Neural crest cell (in vitro differentiated cells): ENCODE measurements around the gene RAE1. TPM values are rescaled to one million over a fixed set of nuclear protein-coding genes. Genes with fewer than 3 reads are reported as not detected.

Experiments
- DNase-seq: peaks from one replicate; pipeline ENCODE4 v3.0.0; 2021; ENCODE audit warnings: low read depth, mixed read lengths, low spot score
- H3K27ac Mint-ChIP-seq: one replicate; pipeline ENCODE4 v1.8.0; 2021; ENCODE audit warnings: mild to moderate bottlenecking, mixed read lengths; ENCODE audit not compliant: unreplicated experiment
- H3K27me3 Mint-ChIP-seq: 2 replicates; pipeline ENCODE4 v1.8.0; 2021; ENCODE audit warnings: low read depth, mild to moderate bottlenecking, mixed read lengths
- H3K36me3 Mint-ChIP-seq: 2 replicates; pipeline ENCODE4 v1.8.0; 2021; ENCODE audit warnings: low read depth, mild to moderate bottlenecking, mixed read lengths
- H3K4me1 Mint-ChIP-seq: 2 replicates; pipeline ENCODE4 v1.8.0; 2021; ENCODE audit warnings: mixed read lengths
- H3K4me3 Mint-ChIP-seq: one replicate; pipeline ENCODE4 v1.8.0; 2021; ENCODE audit warnings: mild to moderate bottlenecking, mixed read lengths
- H3K9me3 Mint-ChIP-seq: 2 replicates; pipeline ENCODE4 v1.8.0; 2021; ENCODE audit warnings: mixed read lengths
- total RNA-seq: library from RNA; stranded (reverse); gene quantifications from 2 replicates; pipeline ENCODE4 v1.2.1, GENCODE V29; 2021
- TF ChIP-seq, protein P1 (sequence below): fragments of 200-600 bp; sonication (generic); conservative IDR thresholded peaks from 2 replicates; pipeline ENCODE4 v1.5.0; 2021; ENCODE audit warnings: antibody characterized with exemption, mild to moderate bottlenecking

Gene RAE1
- total RNA-seq, 1 donor from 2014 or later: 57.0 TPM

DNA sequence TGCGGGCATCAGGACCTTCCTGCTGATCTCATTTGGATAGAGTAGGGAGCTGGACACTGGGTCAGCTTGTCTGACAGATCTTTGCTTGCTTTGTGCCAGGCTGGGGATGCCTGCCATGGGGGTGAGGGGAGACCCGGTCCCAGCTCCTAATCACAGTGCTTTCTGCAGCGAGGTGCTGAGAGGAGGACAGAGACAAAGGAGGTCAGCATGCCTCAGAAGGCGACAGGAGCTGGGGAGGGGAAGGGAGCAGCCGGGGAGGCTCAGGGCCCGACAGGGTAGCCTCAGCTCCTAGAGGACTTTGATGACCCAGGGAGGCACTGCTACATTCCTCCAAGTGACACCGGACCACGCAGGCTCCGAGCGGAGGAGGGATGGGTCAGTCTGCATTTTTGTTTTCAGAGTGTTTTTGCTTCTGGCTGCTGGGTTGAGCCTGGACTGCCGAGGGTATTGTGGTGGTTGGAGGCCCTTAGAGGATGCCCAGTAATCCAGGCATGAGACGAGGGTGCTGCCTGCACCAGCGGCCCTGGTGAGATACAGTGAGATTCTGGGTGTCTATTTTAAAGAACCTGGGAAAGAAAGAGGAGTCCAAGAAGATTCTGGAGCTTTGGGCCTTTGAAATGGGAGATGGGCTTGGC lies 48.0 kb downstream of the RAE1 start:
- Mint-ChIP-seq H3K9me3 (no peaks in the 10 kb centered on the region), H3K4me3 (peak overlapping the region; percentile 68), H3K27ac (peak overlapping the region; percentile 93), H3K27me3 (no peaks in the 10 kb centered on the region), H3K36me3 (peaks cover 3% of the 10 kb centered on the region), H3K4me1 (peaks cover 34% of the 10 kb centered on the region)
- no peak for DNase-seq
- TF ChIP-seq, protein P1, sequence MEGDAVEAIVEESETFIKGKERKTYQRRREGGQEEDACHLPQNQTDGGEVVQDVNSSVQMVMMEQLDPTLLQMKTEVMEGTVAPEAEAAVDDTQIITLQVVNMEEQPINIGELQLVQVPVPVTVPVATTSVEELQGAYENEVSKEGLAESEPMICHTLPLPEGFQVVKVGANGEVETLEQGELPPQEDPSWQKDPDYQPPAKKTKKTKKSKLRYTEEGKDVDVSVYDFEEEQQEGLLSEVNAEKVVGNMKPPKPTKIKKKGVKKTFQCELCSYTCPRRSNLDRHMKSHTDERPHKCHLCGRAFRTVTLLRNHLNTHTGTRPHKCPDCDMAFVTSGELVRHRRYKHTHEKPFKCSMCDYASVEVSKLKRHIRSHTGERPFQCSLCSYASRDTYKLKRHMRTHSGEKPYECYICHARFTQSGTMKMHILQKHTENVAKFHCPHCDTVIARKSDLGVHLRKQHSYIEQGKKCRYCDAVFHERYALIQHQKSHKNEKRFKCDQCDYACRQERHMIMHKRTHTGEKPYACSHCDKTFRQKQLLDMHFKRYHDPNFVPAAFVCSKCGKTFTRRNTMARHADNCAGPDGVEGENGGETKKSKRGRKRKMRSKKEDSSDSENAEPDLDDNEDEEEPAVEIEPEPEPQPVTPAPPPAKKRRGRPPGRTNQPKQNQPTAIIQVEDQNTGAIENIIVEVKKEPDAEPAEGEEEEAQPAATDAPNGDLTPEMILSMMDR: no peak

DNA sequence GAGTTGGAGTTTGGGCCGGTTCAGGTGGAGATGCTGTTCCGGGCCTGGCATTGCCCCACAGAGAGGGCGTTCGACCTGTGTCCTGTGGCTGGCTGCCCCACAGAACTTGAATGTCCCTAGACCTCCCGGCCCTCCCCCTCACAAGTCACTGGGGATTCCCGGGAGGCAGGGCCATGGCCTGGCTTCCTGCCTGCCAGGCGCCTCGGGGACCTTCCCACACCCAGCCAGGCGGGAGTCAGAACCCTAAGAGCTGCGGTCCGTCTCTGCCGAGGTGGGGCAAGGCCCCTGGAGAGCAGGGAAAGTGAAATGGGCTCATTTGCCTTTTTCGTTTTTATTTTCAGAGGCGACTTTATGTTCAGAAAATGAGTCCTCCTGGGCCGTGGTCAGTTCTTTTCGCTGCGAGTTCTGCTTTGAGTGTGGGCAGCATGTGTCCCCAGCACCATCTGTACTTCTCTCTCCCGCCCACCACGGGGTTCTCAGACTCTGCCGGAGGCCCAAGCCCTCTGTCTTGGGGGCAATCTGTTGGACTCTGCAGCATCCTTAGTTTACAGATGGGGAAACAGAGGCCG lies 48.6 kb downstream of the RAE1 start:
- Mint-ChIP-seq H3K27ac (peak overlapping the region; percentile 93), H3K27me3 (no peaks in the 10 kb centered on the region), H3K4me3 (peak overlapping the region; percentile 68), H3K36me3 (peaks cover 3% of the 10 kb centered on the region), H3K9me3 (no peaks in the 10 kb centered on the region), H3K4me1 (peaks cover 33% of the 10 kb centered on the region)
- TF ChIP-seq, protein P1: no peak
- DNase-seq: no peak

DNA sequence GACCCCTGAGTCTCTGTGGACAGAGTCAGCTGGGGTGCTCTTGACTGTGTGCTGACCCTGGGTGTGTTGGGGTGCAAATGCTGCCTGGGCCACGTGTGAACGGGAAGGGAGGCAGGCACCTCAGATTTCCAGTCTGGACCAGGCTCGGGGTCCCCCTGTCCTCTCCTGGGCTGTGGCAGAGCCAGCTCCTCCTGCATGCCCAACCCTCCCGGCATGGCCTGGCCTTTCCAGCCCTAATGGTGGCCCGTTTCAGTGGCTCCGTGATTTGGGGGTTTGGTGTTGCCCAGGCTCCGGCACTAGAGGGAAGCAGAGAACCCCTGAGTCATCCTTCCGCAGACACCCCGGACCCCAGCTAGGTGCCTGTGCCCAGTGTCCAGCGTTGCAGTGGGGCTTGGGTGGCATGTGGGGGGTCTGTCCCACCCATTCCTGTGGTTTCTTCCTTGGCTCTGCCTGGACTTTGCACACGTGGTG lies 49.2 kb downstream of the RAE1 start:
- H3K9me3 Mint-ChIP-seq: no peaks in the 10 kb centered on the region
- peaks cover 3% of the 10 kb centered on the region for H3K36me3 Mint-ChIP-seq
- H3K4me3 Mint-ChIP-seq: no peak overlapping the region

DNA sequence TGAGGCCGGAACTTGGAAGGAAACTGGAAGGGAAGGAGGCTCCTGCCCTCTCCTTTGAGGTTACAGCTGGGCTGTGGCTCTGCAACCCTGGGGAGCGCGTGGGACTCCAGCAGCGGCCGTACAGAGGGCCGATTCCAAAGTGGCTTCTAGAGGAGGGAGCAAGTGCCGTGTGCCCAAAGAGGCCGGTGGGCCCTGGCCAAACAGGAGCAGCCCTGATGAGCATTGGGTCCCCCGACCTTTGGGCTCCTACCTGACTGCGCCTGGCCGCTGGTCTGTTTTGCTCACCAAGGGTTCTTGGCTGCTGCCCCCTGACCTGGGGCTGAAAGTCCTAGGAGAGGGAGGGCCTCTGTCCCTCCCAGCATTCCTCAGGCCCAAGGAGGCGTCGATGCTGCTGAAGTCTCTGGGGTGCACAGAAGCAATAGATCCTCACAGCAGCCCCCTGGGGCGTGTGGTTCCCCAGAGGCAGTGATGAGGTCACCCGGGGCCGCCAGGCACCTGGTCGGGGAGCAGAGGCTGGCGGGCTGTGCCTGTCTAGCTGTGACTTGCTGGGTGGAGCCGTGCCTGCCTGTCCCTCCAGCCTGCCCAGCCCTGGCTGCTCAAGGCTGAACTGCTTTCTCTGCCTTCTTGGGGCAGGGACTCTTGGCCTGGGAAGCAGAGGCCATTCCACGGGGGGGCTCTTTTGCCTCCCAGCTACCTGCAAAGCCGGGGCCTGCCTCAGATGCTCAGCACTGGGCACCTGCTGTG lies 49.9 kb downstream of the RAE1 start:
- Mint-ChIP-seq H3K27ac (peak overlapping the region; percentile 75), H3K9me3 (no peaks in the 10 kb centered on the region), H3K4me1 (peaks cover 22% of the 10 kb centered on the region)

More for the DNA sequence above, 49.2 kb downstream of the RAE1 start:
- no peaks in the 10 kb centered on the region for H3K27me3 Mint-ChIP-seq
- DNase-seq: no peak
- TF ChIP-seq, protein P1: no peak
- peak overlapping the region; percentile 75 for H3K27ac Mint-ChIP-seq
- H3K4me1 Mint-ChIP-seq: peaks cover 30% of the 10 kb centered on the region

DNA sequence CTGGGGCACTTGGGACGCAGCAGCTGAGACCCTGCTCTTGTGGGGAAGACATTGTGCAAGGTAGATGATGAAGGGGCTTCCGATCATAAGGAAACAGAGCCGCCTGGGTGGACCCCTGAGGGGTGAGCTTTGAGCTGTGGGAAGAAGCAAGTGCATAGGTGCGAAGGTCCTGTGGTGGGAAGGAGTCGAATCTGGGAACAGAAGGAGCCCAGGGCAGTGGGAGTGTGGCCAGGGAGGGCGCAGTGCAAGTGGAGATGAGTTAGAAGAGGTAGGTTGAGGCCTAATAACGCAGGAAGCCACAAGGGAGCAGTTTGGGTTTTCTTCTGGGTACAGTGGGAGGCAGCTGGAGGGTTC lies 50.5 kb downstream of the RAE1 start:
- no peaks in the 10 kb centered on the region for H3K27me3 Mint-ChIP-seq
- peak overlapping the region; percentile 43 for H3K27ac Mint-ChIP-seq
- TF ChIP-seq, protein P1: no peak
- no peaks in the 10 kb centered on the region for H3K36me3 Mint-ChIP-seq
- H3K4me3 Mint-ChIP-seq: no peak overlapping the region
- H3K4me1 Mint-ChIP-seq: peaks cover 20% of the 10 kb centered on the region
- no peaks in the 10 kb centered on the region for H3K9me3 Mint-ChIP-seq
- no peak for DNase-seq

More for the DNA sequence above, 49.9 kb downstream of the RAE1 start:
- DNase-seq: no peak
- H3K27me3 Mint-ChIP-seq: no peaks in the 10 kb centered on the region
- peak overlapping the region; percentile 41 for H3K4me3 Mint-ChIP-seq
- no peaks in the 10 kb centered on the region for H3K36me3 Mint-ChIP-seq
- TF ChIP-seq, protein P1: no peak
